HG03520 (cell line): ENCODE data around the gene UEVLD.

Experiments
- ATAC-seq: cut with Tn5 transposase; IDR thresholded peaks from one replicate; pipeline ENCODE4 v1.9.1; 2021; ENCODE audit warnings: mild to moderate bottlenecking, moderate library complexity; ENCODE audit not compliant: unreplicated experiment

The UEVLD gene

GRCh38 chr11:18502352-18502751 is 86.2 kb downstream of the UEVLD start:
- no peak for ATAC-seq

GRCh38 chr11:18501629-18502028 is 86.9 kb downstream of the UEVLD start:
- no peak for ATAC-seq

GRCh38 chr11:18498039-18498438 is 90.5 kb downstream of the UEVLD start:
- ATAC-seq, result no peak

GRCh38 chr11:18495703-18496102 is 92.8 kb downstream of the UEVLD start:
- ATAC-seq, result no peak

- no peak for ATAC-seq
Observed at GRCh38 chr11:18495271-18495670, 93.3 kb downstream of the UEVLD start.

GRCh38 chr11:18493310-18493709 is 95.2 kb downstream of the UEVLD start:
- ATAC-seq, result no peak

- ATAC-seq, result no peak
Observed at GRCh38 chr11:18492888-18493287, 95.6 kb downstream of the UEVLD start.

GRCh38 chr11:18491924-18492323 is 96.6 kb downstream of the UEVLD start:
- no peak for ATAC-seq

GRCh38 chr11:18490736-18491485 is 97.6 kb downstream of the UEVLD start:
- no peak for ATAC-seq

GRCh38 chr11:18490319-18490718 is 98.2 kb downstream of the UEVLD start:
- no peak for ATAC-seq

- ATAC-seq, result no peak
Observed at GRCh38 chr11:18485913-18486528, 102.5 kb downstream of the UEVLD start.
